Esophagus muscularis mucosa (tissue), 3 donors: ENCODE results near the gene SNED1.

Experiments
- CTCF ChIP-seq, 3 experiments: fragments of 200-600 bp in 2 of 3; fragments of 450-650 bp in 1 of 3; sonication (generic) in 2 of 3; IDR thresholded peaks; one replicate each; pipeline ENCODE4 v1.5.1; 2017 to 2019; ENCODE audit warnings: antibody characterized with exemption in 3 of 3, mild to moderate bottlenecking in 2 of 3, moderate library complexity in 1 of 3
- POLR2AphosphoS5 ChIP-seq, 2 donors: sonication (generic); formaldehyde crosslinking; IDR thresholded peaks; one replicate each; pipeline ENCODE4 v1.6.1; 2017; ENCODE audit warnings: antibody characterized with exemption in 2 of 2

DNA sequence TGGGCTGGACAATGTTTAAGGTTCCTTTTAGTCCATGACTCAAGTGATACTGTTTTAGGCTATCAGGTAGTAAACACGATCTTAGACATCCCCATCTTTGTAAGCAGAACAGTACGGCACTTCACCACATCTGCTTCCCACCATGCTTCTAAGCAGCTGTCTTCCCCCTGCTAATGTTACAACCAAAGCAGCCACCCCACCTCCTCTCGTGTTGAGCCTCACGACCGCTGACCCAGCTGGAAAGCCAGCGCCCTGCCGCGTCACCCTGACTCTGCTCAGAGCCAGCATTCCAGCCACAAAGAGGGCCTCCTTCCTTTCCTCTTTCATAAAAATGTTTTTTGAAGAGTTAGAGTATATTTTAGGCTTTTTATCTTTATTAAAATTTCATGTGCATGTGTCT lies 94.3 kb downstream of the SNED1 start:
- TF ChIP-seq POLR2AphosphoS5 (IDR thresholded peaks at IDR 0.05) (no peak), CTCF (IDR thresholded peaks at IDR 0.05) (no peak)
